ENCODE data around the gene PCSK5. TPM values are rescaled to one million over a fixed set of nuclear protein-coding genes. Genes with fewer than 3 reads are reported as not detected.

The PCSK5 gene
- total and polyA plus RNA-seq, 2 of the 8 experiments (the other 6 are each of a cell fraction or from before 2014, with no cell fraction given), result 5.5 to 10.7 TPM

DNA sequence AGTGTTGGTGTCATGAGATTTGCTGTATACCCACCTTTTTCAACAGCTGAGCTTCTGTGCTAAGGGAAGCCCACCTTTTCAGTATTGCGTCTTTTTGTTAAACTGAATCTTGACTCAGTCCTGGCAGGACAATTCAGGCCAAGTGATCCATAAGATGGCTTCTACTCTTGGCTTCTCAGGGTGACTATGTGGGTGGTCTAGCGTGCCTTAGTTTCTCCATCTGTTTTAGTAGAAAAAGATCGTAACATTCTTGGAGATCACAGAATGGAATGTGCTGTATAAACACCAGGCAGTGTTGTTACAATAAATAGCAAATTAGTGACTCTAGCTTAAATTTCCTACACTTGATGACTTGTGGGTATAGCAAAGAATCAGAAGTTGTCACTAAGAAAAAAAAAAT is 66.6 kb downstream of the PCSK5 start:
- Histone ChIP-seq H2BK15ac (ENCODE audit: low read length) (no peak overlapping the region), H4K91ac (replicated peaks; ENCODE audit: insufficient read length, low read length) (no peak overlapping the region), H3K4me1 (replicated peaks in 1 of 4; ENCODE audit: control insufficient read depth in 3 of 4, insufficient read depth in 4 of 4, low read length in 3 of 4) (peaks cover 0 to 7% (median 1%) of the 10 kb centered on the region in 4 experiments; a peak in 2 of 7 replicates), H2BK5ac (ENCODE audit: low read depth, low read length) (no peak overlapping the region), H2AK5ac (ENCODE audit: low read depth, low read length) (no peak overlapping the region), H3K36me3 (ENCODE audit: control insufficient read depth in 2 of 4, insufficient read depth in 4 of 4, low read length in 3 of 4) (no peaks in the 10 kb centered on the region), H3K9me3 (ENCODE audit: insufficient read depth in 2 of 2, low read depth in 1 of 2, low read length in 1 of 2) (no peaks in the 10 kb centered on the region), H3K9ac (replicated peaks in 1 of 4; ENCODE audit: extremely low read depth in 1 of 4, low read depth in 3 of 4, low read length in 3 of 4) (no peak overlapping the region), H2BK20ac (ENCODE audit: low read length) (no peak overlapping the region), H4K20me1 (replicated peaks in 1 of 2; ENCODE audit: control insufficient read depth in 1 of 2, insufficient read depth in 2 of 2, low read length in 2 of 2) (no peaks in the 10 kb centered on the region), H3K23me2 (ENCODE audit: low read depth, low read length) (no peaks in the 10 kb centered on the region), H4K8ac (ENCODE audit: extremely low read depth, insufficient read depth, low read length) (no peak overlapping the region), H3K4me3 (ENCODE audit: extremely low read depth in 1 of 4, insufficient read depth in 2 of 4, low read depth in 3 of 4, low read length in 4 of 4) (no peak overlapping the region), H2BK120ac (replicated peaks; ENCODE audit: low read depth, low read length) (no peak overlapping the region), H2BK12ac (ENCODE audit: low read depth, low read length) (no peak overlapping the region), H4K5ac (ENCODE audit: insufficient read length, low read depth, low read length) (no peak overlapping the region), H3K79me2 (ENCODE audit: control insufficient read depth in 1 of 2, insufficient read depth in 2 of 2, low read length in 2 of 2) (no peaks in the 10 kb centered on the region), H3K27ac (ENCODE audit: low read depth, low read length) (no peak overlapping the region), H2AFZ (ENCODE audit: low read length) (no peak overlapping the region), H3K18ac (ENCODE audit: extremely low read depth, low read length) (no peak overlapping the region), H3K4ac (replicated peaks; ENCODE audit: insufficient read length, low read depth, low read length) (no peak overlapping the region), H3K27me3 (replicated peaks in 1 of 4; ENCODE audit: control insufficient read depth in 3 of 4, extremely low read depth in 1 of 4, insufficient read depth in 3 of 4, low read length in 3 of 4) (no peaks in the 10 kb centered on the region), H3K14ac (ENCODE audit: insufficient read length) (no peak overlapping the region), H3K79me1 (ENCODE audit: low read depth, low read length) (peaks cover 2% of the 10 kb centered on the region; the same call in 1 of the 2 replicates), H3K56ac (replicated peaks; ENCODE audit: insufficient read length, low read depth, low read length) (no peak overlapping the region), H3K4me2 (ENCODE audit: insufficient read depth in 1 of 2, low read depth in 2 of 2, low read length in 2 of 2) (no peak overlapping the region), H3K23ac (ENCODE audit: insufficient read length) (no peak overlapping the region)
- CTCF ChIA-PET (ENCODE audit: partially characterized antibody), result interaction anchor here (0.7 to 1.2 kb wide), 2 partner anchors 91 to 772 kb away, joined by 3 to 4 read pairs; no protein-coding TSS in a partner anchor
- POLR2A ChIA-PET (ENCODE audit: partially characterized antibody), result no interaction called here
- 92% methylated on average over 3 of the region's 3 CpGs; no CpG with 5 or more reads in 1 of the 2 experiments for WGBS, 2 experiments (ENCODE audit: extremely low coverage in 1 of 2, insufficient coverage in 1 of 2, insufficient read length in 1 of 2, insufficient replicate concordance in 2 of 2, low coverage in 1 of 2, low lambda C conversion rate in 2 of 2, missing lambda C conversion rate in 1 of 2)
- FAIRE-seq, result no peak
- DNase-seq (ENCODE audit: low read depth in 1 of 2, low spot score in 2 of 2), result no peak
- TF ChIP-seq SIX5 (IDR thresholded peaks at IDR 0.05; ENCODE audit: low read depth, low read length), result no peak
- no peak for TF ChIP-seq YY1 (IDR thresholded peaks at IDR 0.05; ENCODE audit: low read depth, low read length)
- no peak for TF ChIP-seq SUZ12 (IDR thresholded peaks at IDR 0.05; ENCODE audit: low read length)
- TF ChIP-seq GTF2F1 (IDR thresholded peaks at IDR 0.05; ENCODE audit: borderline replicate concordance, low read depth, low read length), result no peak
- no peak for TF ChIP-seq CHD1 (IDR thresholded peaks at IDR 0.05; ENCODE audit: low read depth, low read length)
- TF ChIP-seq SP2 (IDR thresholded peaks at IDR 0.05; ENCODE audit: low read length), result no peak
- TF ChIP-seq SIN3A (conservative IDR thresholded peaks at IDR 0.05 in 1 of 2, IDR thresholded peaks at IDR 0.05 in 1 of 2; ENCODE audit: low read depth in 1 of 2, low read length in 2 of 2), result no peak
- no peak for TF ChIP-seq RNF2 (IDR thresholded peaks at IDR 0.05; ENCODE audit: borderline replicate concordance, low read depth, low read length, missing control alignments, poor library complexity, severe bottlenecking)
- TF ChIP-seq PHF8 (conservative IDR thresholded peaks at IDR 0.05; ENCODE audit: low read depth, low read length), result no peak
- no peak for TF ChIP-seq POU5F1 (IDR thresholded peaks at IDR 0.05; ENCODE audit: low read depth, low read length)
- TF ChIP-seq ASH2L (IDR thresholded peaks at IDR 0.05; ENCODE audit: low read length), result no peak
- TF ChIP-seq KDM1A (IDR thresholded peaks at IDR 0.05; ENCODE audit: borderline replicate concordance, low read length), result no peak
- no peak for TF ChIP-seq POLR2AphosphoS5 (IDR thresholded peaks at IDR 0.05; ENCODE audit: low read depth, low read length)
- TF ChIP-seq EGR1 (IDR thresholded peaks at IDR 0.05; ENCODE audit: borderline replicate concordance, low read depth, low read length), result no peak
- TF ChIP-seq RFX5 (IDR thresholded peaks at IDR 0.05; ENCODE audit: borderline replicate concordance, low read depth, low read length), result no peak
